K562 (cell line): ENCODE results near the gene UQCRFS1. TPM values are rescaled to one million over a fixed set of nuclear protein-coding genes. Genes with fewer than 3 reads are reported as not detected.
"Not testable (repeated sequence)": the region's sequence is repeated elsewhere in the genome, so short reads cannot be mapped to it uniquely, and the experiment has no call there.

Experiments
- ATAC-seq: fragments of 200-7000 bp; cut with Tn5 transposase; 3 replicates; pipeline ENCODE4 v1.9.1; 2020; ENCODE audit warnings: moderate library complexity
- BruUV-seq: library from RNA; stranded (reverse); fragments of 400-500 nt; replicated peaks from 2 replicates; lab custom pipeline; 2021; lab: Mats Ljungman, UMichigan
- CTCF ChIA-PET: fragments of 300-600 bp; formaldehyde crosslinking; extraction: SDS; loops from one replicate; lab custom pipeline; 2021; ENCODE audit warnings: low intra/inter-chr PET ratio; lab: Yijun Ruan, JAX
- POLR2A ChIA-PET: fragments of 300-600, 350-650 bp; sonication (Branson Sonifier 250); formaldehyde crosslinking; extraction: SDS; loops from one replicate; lab custom pipeline; 2021; ENCODE audit warnings: antibody characterized with exemption, inconsistent platforms; lab: Yijun Ruan, JAX
- DNase-seq, 4 experiments: peaks; one replicate each; pipeline versions ENCODE4 v3.0.0 to v3.0.0-alpha.2; 2011 to 2018; ENCODE audit warnings: low spot score in 3 of 4, mixed read lengths in 3 of 4; ENCODE audit errors: extremely low read depth in 1 of 4
- FAIRE-seq: peaks from 2 replicates; lab custom pipeline; 2011; peaks lifted over from hg19 to GRCh38; lab: Jason Lieb, UNC
- H2AFZ ChIP-seq: 2 replicates; pipeline ENCODE4 v1.6.0; 2011; ENCODE audit warnings: low read depth, low read length, control low read depth, inconsistent platforms
- H3K27ac ChIP-seq: fragments of 200-600 bp; 3 replicates; pipeline ENCODE4 v1.8.0; 2011; ENCODE audit warnings: low read depth, mild to moderate bottlenecking, control low read depth, inconsistent platforms, low read length, moderate library complexity, mixed read lengths; ENCODE audit errors: extremely low read depth
- H3K27me3 ChIP-seq, 2 experiments: fragments of 300-600 bp in 1 of 2; 2 replicates in 1 of 2; 3 replicates in 1 of 2; pipeline versions ENCODE4 v1.6.0 to v1.8.0; 2011; ENCODE audit warnings: inconsistent platforms in 2 of 2, low read length in 2 of 2, mild to moderate bottlenecking in 1 of 2, mixed read lengths in 1 of 2, moderate library complexity in 1 of 2; ENCODE audit not compliant: control insufficient read depth in 2 of 2, insufficient read depth in 2 of 2
- H3K36me3 ChIP-seq: fragments of 300-600 bp; 3 replicates; pipeline ENCODE4 v1.8.0; 2011; ENCODE audit warnings: mild to moderate bottlenecking, low read length, inconsistent platforms; ENCODE audit not compliant: control insufficient read depth, insufficient read depth
- H3K4me1 ChIP-seq, 2 experiments: fragments of 200-600 bp in 1 of 2; replicated peaks in 1 of 2; 2 replicates in 1 of 2; 3 replicates in 1 of 2; pipeline versions ENCODE4 v1.5.1 to v1.8.0; 2011; ENCODE audit warnings: inconsistent platforms in 2 of 2, low read length in 2 of 2, mild to moderate bottlenecking in 1 of 2, mixed read lengths in 1 of 2, moderate library complexity in 1 of 2; ENCODE audit not compliant: control insufficient read depth in 2 of 2, insufficient read depth in 2 of 2
- H3K4me2 ChIP-seq: 2 replicates; pipeline ENCODE4 v1.6.1; 2011; ENCODE audit warnings: low read length, control low read depth, inconsistent platforms, mixed read lengths; ENCODE audit not compliant: insufficient read depth
- H3K4me3 ChIP-seq: fragments of 200-600 bp; sonication (generic), shearing (Covaris generic); 2 replicates; pipeline ENCODE4 v1.5.1; 2016; ENCODE audit warnings: control low read depth, inconsistent platforms
- H3K79me2 ChIP-seq: fragments of 200-600 bp; 3 replicates; pipeline ENCODE4 v1.8.0; 2011; ENCODE audit warnings: low read length, inconsistent platforms; ENCODE audit not compliant: control insufficient read depth, insufficient read depth
- H3K9ac ChIP-seq, 2 experiments: 2 replicates each; pipeline versions ENCODE4 v1.6.0 to v1.6.1; 2011; ENCODE audit warnings: low read depth in 2 of 2, low read length in 2 of 2, control low read depth in 1 of 2, inconsistent platforms in 1 of 2, mild to moderate bottlenecking in 1 of 2, mixed read lengths in 1 of 2; ENCODE audit not compliant: insufficient read depth in 1 of 2
- H3K9me1 ChIP-seq: one replicate; pipeline ENCODE4 v1.6.0; 2011; ENCODE audit warnings: inconsistent platforms, mild to moderate bottlenecking, low read length, moderate library complexity; ENCODE audit not compliant: control insufficient read depth, insufficient read depth
- H3K9me3 ChIP-seq: replicated peaks from 2 replicates; pipeline ENCODE4 v1.5.1; 2011; ENCODE audit warnings: low read depth, low read length, inconsistent platforms; ENCODE audit not compliant: control insufficient read depth, insufficient read depth
- H4K20me1 ChIP-seq: replicated peaks from 2 replicates; pipeline ENCODE4 v1.6.1; 2011; ENCODE audit warnings: low read length, inconsistent platforms, mixed read lengths; ENCODE audit not compliant: control insufficient read depth, insufficient read depth
- NR2C2 ChIP-seq, 2 experiments: fragments of 200-800 bp in 1 of 2; sonication (Bioruptor generic) in 1 of 2; sonication (generic) in 1 of 2; formaldehyde crosslinking in 1 of 2; IDR thresholded peaks; 2 replicates each; pipeline versions ENCODE4 v1.6.1 to v1.8.0; 2016 to 2022; ENCODE audit warnings: mild to moderate bottlenecking in 1 of 2, missing compliant biosample characterization in 1 of 2, missing genetic modification characterization in 1 of 2, missing genetic modification reagents in 1 of 2
- WGBS: fragments of 100-300 bp; shearing (Covaris generic); methylation state at CpG from one replicate; pipeline ENCODE4 v1.1.6; 2016; ENCODE audit warnings: low coverage, mixed read lengths; ENCODE audit not compliant: insufficient coverage; ENCODE audit errors: missing lambda C conversion rate; 5-methylcytosine and 5-hydroxymethylcytosine counted together
- in situ Hi-C: fragments of 300-500 bp; cut with MboI; formaldehyde crosslinking; loops from 4 replicates; pipeline ENCODE4 v1.15.0; 2018; ENCODE audit warnings: inconsistent platforms, mixed read lengths
- intact Hi-C: fragments of 100-400 bp; cut with micrococcal nuclease; formaldehyde crosslinking; loops from 2 replicates; pipeline ENCODE4 v1.14.2; 2022
- polyA plus RNA-seq, 8 experiments: library from polyadenylated mRNA; depleted of rRNA in 4 of 8; stranded (reverse) in 5 of 8; unstranded in 3 of 8; fragments of >200 nt; fragmentation: Nextera tagmentation in 2 of 8; fragmentation: Illumina TruSeq in 1 of 8; extraction: Ambion mirVana in 2 of 8; extraction: Trizol in 1 of 8; gene quantifications; 2 replicates each; pipeline versions ENCODE4 v1.2.1 to v1.2.3, GENCODE V29; 2011 to 2014; ENCODE audit warnings: inconsistent platforms in 1 of 8, missing spikeins in 1 of 8
- total RNA-seq, 7 experiments: library from RNA; depleted of rRNA in 6 of 7; stranded (reverse); fragments of >200 nt in 6 of 7; fragmentation: Illumina TruSeq in 2 of 7; extraction: Trizol in 2 of 7; gene quantifications; 2 replicates each; pipeline versions ENCODE4 v1.2.1 to v1.2.3, GENCODE V29; 2011 to 2021; ENCODE audit warnings: low replicate concordance in 1 of 7
- TF ChIP-seq, protein P1 (sequence below), 2 experiments: fragments of 450-650 bp; formaldehyde crosslinking in 1 of 2; IDR thresholded peaks; 2 replicates each; pipeline versions ENCODE4 v1.4.0 to v1.6.1; 2014 to 2020; ENCODE audit warnings: mild to moderate bottlenecking in 2 of 2, borderline replicate concordance in 1 of 2, low read depth in 1 of 2

The UQCRFS1 gene
- total and polyA plus RNA-seq, 9 of the 15 experiments (the other 6 are each of a cell fraction or from before 2014, with no cell fraction given): 10.8 to 110 (median 64.7) TPM

DNA sequence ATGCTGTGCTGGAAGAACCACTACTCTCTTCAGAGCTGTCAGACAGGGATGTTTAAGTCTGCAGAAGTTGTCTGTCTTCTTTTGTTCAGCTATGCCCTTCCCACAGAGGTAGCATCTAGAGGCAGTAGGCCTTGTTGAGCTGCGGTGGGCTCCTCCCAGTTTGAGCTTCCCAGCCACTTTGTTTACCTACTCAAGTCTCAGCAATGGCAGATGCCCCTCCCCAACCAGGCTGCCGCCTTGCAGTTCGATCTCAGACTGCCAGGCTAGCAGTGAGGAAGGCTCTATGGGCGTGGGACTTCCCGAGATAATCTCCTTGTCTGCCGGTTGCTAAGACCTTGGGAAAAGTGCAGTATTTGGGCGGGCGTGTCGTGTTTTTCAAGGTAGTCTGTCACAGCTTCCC is 42.1 kb upstream of the UQCRFS1 start:
- no peak for DNase-seq
- intact Hi-C loops: no loop called here
- Histone ChIP-seq H3K4me2 (no peak overlapping the region), H4K20me1 (no peaks in the 10 kb centered on the region; the same call in 1 of the 2 replicates), H3K27ac (no peak overlapping the region), H3K9me3 (no peaks in the 10 kb centered on the region), H3K36me3 (no peaks in the 10 kb centered on the region), H2AFZ (no peak overlapping the region)
- POLR2A ChIA-PET: no interaction called here
- no peak for FAIRE-seq
- in situ Hi-C loops: loop anchor here (10.0 kb wide), 1 partner anchor 520 kb away; no protein-coding TSS in a partner anchor
- WGBS: 0% methylated on average over 9 of the region's 9 CpGs
- ATAC-seq: no peak
- TF ChIP-seq NR2C2 (CRISPR knock-in tag; IDR thresholded peaks at IDR 0.05) (no peak), NR2C2 (tag; IDR thresholded peaks at IDR 0.05) (no peak)
- TF ChIP-seq, protein P1, sequence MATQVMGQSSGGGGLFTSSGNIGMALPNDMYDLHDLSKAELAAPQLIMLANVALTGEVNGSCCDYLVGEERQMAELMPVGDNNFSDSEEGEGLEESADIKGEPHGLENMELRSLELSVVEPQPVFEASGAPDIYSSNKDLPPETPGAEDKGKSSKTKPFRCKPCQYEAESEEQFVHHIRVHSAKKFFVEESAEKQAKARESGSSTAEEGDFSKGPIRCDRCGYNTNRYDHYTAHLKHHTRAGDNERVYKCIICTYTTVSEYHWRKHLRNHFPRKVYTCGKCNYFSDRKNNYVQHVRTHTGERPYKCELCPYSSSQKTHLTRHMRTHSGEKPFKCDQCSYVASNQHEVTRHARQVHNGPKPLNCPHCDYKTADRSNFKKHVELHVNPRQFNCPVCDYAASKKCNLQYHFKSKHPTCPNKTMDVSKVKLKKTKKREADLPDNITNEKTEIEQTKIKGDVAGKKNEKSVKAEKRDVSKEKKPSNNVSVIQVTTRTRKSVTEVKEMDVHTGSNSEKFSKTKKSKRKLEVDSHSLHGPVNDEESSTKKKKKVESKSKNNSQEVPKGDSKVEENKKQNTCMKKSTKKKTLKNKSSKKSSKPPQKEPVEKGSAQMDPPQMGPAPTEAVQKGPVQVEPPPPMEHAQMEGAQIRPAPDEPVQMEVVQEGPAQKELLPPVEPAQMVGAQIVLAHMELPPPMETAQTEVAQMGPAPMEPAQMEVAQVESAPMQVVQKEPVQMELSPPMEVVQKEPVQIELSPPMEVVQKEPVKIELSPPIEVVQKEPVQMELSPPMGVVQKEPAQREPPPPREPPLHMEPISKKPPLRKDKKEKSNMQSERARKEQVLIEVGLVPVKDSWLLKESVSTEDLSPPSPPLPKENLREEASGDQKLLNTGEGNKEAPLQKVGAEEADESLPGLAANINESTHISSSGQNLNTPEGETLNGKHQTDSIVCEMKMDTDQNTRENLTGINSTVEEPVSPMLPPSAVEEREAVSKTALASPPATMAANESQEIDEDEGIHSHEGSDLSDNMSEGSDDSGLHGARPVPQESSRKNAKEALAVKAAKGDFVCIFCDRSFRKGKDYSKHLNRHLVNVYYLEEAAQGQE (IDR thresholded peaks at IDR 0.05; ENCODE audit: borderline replicate concordance): no peak
- TF ChIP-seq, protein P1 (CRISPR knock-in tag; IDR thresholded peaks at IDR 0.05; ENCODE audit: low read depth): no peak
- TF ChIP-seq, all 486 proteins: peak for 0
- Histone ChIP-seq H3K79me2 (no peaks in the 10 kb centered on the region), H3K27me3 (peaks cover 0 to 2% of the 10 kb centered on the region in 2 experiments; a peak in 2 of 5 replicates), H3K4me1 (no peaks in the 10 kb centered on the region), H3K9ac (no peak overlapping the region), H3K9me1 (no peaks in the 10 kb centered on the region), H3K4me3 (no peak overlapping the region)
- CTCF ChIA-PET: no interaction called here
- BruUV-seq: no TSS peak

GRCh38 chr19:29249798-29250197 is 36.8 kb upstream of the UQCRFS1 start:
- CTCF ChIA-PET, H3K4me3 ChIP-seq, POLR2A ChIA-PET, H3K4me2 ChIP-seq, H3K9me1 ChIP-seq, H3K27ac ChIP-seq, H3K9me3 ChIP-seq, FAIRE-seq, H3K9ac ChIP-seq, H4K20me1 ChIP-seq, DNase-seq, H3K4me1 ChIP-seq, H3K36me3 ChIP-seq, H3K79me2 ChIP-seq, H2AFZ ChIP-seq, ATAC-seq, BruUV-seq: not testable (repeated sequence)
- H3K27me3 ChIP-seq: peaks cover 2 to 22% of the 10 kb centered on the region in 2 experiments; a peak in 2 of 5 replicates
- 0% methylated on average over 3 of the region's 3 CpGs for WGBS
- intact Hi-C loops (loop anchor here (10.0 kb wide), 1 partner anchor 85 kb away; no protein-coding TSS in a partner anchor), in situ Hi-C loops (loop anchor here (10.0 kb wide), 1 partner anchor 515 kb away; no protein-coding TSS in a partner anchor)
